ENCODE measurements around the gene BCL2L12. TPM values are rescaled to one million over a fixed set of nuclear protein-coding genes. Genes with fewer than 3 reads are reported as not detected.

The BCL2L12 gene
- total and polyA plus RNA-seq, 2 experiments from 2014 or later = 41.3 to 59.4 TPM

GRCh38 chr19:49705919-49706318, 40.2 kb downstream of the BCL2L12 start:
- no peak overlapping the region for H3K27ac ChIP-seq
- H3K4me1 ChIP-seq (ENCODE audit: low read depth) = no peaks in the 10 kb centered on the region
- TF ChIP-seq, protein P1, sequence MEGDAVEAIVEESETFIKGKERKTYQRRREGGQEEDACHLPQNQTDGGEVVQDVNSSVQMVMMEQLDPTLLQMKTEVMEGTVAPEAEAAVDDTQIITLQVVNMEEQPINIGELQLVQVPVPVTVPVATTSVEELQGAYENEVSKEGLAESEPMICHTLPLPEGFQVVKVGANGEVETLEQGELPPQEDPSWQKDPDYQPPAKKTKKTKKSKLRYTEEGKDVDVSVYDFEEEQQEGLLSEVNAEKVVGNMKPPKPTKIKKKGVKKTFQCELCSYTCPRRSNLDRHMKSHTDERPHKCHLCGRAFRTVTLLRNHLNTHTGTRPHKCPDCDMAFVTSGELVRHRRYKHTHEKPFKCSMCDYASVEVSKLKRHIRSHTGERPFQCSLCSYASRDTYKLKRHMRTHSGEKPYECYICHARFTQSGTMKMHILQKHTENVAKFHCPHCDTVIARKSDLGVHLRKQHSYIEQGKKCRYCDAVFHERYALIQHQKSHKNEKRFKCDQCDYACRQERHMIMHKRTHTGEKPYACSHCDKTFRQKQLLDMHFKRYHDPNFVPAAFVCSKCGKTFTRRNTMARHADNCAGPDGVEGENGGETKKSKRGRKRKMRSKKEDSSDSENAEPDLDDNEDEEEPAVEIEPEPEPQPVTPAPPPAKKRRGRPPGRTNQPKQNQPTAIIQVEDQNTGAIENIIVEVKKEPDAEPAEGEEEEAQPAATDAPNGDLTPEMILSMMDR (IDR thresholded peaks at IDR 0.05; ENCODE audit: low read depth, low read length) = no peak
- no peak overlapping the region for H3K4me3 ChIP-seq
- DNase-seq (ENCODE audit: low read depth in 1 of 2, low spot score in 1 of 2) = no peak
- no peaks in the 10 kb centered on the region for H3K27me3 ChIP-seq
- no peaks in the 10 kb centered on the region for H3K36me3 ChIP-seq
- H3K9me3 ChIP-seq (ENCODE audit: low read depth) = no peaks in the 10 kb centered on the region

DNA sequence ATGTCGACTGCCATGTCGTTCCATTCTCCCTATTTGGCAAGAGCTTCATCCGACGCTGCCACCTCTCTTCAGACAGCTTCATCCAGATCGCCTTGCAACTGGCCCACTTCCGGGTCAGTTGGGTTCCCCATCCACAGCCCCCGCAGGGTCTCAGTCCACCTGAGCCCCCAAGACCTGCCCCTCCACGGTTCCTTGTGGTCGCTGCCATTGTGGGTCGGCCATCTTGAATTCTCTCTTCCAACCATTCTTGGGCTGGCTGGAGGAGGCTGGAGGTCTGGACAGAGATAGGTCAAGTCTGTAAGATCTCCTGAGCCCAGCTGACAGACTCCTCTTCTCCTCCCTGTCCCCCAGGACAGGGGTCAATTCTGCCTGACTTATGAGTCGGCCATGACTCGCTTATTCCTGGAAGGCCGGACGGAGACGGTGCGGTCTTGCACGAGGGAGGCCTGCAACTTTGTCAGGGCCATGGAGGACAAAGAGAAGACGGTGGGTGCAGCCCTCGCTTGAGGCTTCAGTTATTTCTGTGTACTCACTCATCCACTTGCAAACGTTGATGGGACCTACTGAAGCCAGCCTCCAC, 44.7 kb downstream of the BCL2L12 start:
- Histone ChIP-seq H3K4me3 (no peak overlapping the region), H3K27me3 (no peaks in the 10 kb centered on the region), H3K4me1 (ENCODE audit: low read depth) (no peaks in the 10 kb centered on the region), H3K27ac (no peak overlapping the region), H3K36me3 (no peaks in the 10 kb centered on the region), H3K9me3 (ENCODE audit: low read depth) (no peaks in the 10 kb centered on the region)
- TF ChIP-seq, protein P1 (IDR thresholded peaks at IDR 0.05; ENCODE audit: low read depth, low read length) = no peak
- peak in 1 of 2 donors; percentile 27 for DNase-seq (ENCODE audit: low read depth in 1 of 2, low spot score in 1 of 2)

GRCh38 chr19:49712397-49712859, 46.7 kb downstream of the BCL2L12 start:
- no peaks in the 10 kb centered on the region for H3K9me3 ChIP-seq (ENCODE audit: low read depth)
- H3K4me1 ChIP-seq (ENCODE audit: low read depth) = no peaks in the 10 kb centered on the region
- no peak overlapping the region for H3K4me3 ChIP-seq
- H3K27ac ChIP-seq = no peak overlapping the region
- TF ChIP-seq, protein P1 (IDR thresholded peaks at IDR 0.05; ENCODE audit: low read depth, low read length) = no peak
- no peaks in the 10 kb centered on the region for H3K27me3 ChIP-seq
- no peaks in the 10 kb centered on the region for H3K36me3 ChIP-seq
- peak in 1 of 2 donors; percentile 83 for DNase-seq (ENCODE audit: low read depth in 1 of 2, low spot score in 1 of 2)

- Histone ChIP-seq H3K27me3 (no peaks in the 10 kb centered on the region), H3K36me3 (no peaks in the 10 kb centered on the region), H3K27ac (no peak overlapping the region), H3K4me3 (no peak overlapping the region), H3K9me3 (ENCODE audit: low read depth) (no peaks in the 10 kb centered on the region), H3K4me1 (ENCODE audit: low read depth) (no peaks in the 10 kb centered on the region)
- TF ChIP-seq, protein P1 (IDR thresholded peaks at IDR 0.05; ENCODE audit: low read depth, low read length) = no peak
- DNase-seq (ENCODE audit: low read depth in 1 of 2, low spot score in 1 of 2) = no peak
Measured at GRCh38 chr19:49713236-49713845, 47.6 kb downstream of the BCL2L12 start.

DNA sequence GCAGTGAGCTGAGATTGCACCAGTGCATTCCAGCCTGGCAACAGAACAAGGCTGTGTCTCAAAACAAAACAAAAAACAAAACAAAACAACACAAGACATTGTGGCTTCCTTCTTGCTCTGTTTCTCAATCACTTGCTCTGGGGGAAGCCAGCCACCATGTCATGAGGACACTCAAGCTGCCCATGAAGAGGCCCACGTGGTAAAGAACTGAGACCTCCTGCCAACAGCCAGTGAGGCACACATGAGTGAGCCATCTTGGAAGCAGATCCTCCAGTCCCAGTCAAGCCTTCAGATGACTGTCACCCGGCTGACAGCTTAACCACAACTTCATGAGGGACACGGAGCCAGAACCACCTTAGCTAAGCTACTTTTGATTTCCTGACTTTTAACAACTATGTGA, 50.4 kb downstream of the BCL2L12 start:
- Histone ChIP-seq H3K36me3 (no peaks in the 10 kb centered on the region), H3K27ac (no peak overlapping the region)

More for the DNA sequence above, 50.4 kb downstream of the BCL2L12 start:
- Histone ChIP-seq H3K9me3 (ENCODE audit: low read depth) (no peaks in the 10 kb centered on the region), H3K4me1 (ENCODE audit: low read depth) (no peaks in the 10 kb centered on the region), H3K27me3 (no peaks in the 10 kb centered on the region), H3K4me3 (no peak overlapping the region)
- TF ChIP-seq, protein P1 (IDR thresholded peaks at IDR 0.05; ENCODE audit: low read depth, low read length) = no peak
- DNase-seq (ENCODE audit: low read depth in 1 of 2, low spot score in 1 of 2) = peak in 1 of 2 donors; percentile 4
